GM18858 (cell line): ENCODE results near the gene SZT2.

Experiments used
- ATAC-seq: cut with Tn5 transposase; IDR thresholded peaks from one replicate; pipeline ENCODE4 v1.9.1; 2021; ENCODE audit not compliant: unreplicated experiment

Gene SZT2

DNA sequence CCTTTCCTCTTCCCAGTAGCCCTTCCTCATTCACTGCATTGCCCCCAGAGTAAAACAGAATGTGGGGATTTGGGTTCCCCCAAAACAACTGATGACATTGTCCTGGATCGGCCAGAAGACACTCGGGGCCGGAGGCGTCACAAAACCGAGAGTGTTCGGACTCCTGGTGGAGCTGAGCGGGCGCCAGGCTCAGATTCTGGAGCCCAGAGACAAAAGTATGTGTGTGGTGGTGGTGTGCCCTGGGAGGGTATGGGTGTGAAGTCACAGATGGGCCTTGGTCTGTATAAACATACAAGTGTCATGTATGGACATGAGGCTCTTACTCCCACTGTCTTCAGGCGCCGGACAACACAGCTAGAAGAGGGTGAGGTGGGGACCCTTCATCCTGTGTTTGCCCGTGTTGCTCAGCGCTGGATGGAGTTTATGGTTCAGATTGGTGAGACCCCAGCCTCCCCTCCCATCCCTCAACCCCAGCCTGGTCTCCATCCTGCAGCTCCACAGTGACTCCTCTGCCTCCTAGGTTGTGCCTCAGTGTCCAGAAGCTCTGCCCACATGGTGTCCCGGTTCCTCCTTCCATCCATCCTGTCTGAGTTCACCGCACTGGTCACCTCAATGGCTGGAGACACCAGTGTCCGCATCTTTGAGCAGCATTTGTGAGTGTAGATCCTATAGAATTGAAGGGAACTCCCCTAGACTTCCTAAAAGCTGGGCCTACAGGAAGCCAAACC is 51.6 kb downstream of the SZT2 start:
- ATAC-seq: no peak

DNA sequence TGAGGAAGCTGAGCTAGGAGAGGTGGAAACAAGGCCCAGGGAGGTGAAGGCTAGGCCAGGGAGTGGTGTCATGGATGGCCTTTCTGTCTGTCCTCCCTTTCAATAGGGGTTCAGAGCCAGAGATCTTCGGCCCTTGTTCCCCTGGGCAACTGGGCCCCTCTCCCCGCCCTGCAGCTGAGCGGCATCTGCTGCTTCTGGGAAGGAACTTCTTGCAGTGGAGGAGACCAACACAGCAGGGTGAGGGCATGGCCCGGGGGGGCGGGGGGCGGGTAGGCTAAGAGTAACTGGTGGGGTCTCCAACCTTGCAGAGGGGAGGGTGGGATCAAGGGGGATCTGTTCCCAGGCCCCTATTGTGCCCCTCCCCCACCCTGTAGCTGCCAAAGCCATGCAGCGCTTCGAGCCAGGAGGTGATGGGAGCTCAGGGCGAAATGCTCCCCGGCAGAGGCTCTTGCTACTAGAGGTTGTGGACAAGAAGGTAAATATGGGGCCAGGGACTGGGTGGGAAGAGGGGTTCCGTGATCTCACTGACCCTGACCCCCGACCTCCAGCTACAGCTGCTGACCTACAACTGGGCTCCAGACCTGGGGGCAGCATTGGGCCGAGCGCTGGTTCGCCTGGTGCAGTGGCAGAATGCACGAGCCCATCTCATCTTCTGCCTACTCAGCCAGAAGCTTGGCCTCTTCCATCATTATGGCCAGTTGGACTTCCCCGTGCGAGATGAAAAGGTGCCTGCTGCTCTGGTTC is 52.4 kb downstream of the SZT2 start:
- ATAC-seq: no peak

DNA sequence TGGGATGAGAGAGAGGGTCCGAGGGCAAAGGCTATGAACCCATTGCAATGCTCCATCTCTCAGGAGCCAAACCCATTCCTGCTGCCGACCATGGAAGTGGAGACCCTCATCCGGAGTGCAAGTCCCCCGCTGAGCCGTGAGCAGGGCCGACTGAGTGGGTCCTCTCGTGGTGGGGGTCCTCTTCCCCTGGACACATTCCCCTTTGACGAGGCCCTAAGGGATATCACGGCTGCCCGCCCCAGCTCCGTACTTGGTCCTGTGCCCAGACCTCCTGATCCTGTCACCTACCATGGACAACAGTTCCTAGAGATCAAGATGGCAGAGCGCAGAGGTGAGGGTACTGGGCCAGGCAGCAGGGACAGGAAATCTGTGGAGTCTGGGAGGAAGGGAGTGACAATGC is 53.1 kb downstream of the SZT2 start:
- ATAC-seq: no peak

DNA sequence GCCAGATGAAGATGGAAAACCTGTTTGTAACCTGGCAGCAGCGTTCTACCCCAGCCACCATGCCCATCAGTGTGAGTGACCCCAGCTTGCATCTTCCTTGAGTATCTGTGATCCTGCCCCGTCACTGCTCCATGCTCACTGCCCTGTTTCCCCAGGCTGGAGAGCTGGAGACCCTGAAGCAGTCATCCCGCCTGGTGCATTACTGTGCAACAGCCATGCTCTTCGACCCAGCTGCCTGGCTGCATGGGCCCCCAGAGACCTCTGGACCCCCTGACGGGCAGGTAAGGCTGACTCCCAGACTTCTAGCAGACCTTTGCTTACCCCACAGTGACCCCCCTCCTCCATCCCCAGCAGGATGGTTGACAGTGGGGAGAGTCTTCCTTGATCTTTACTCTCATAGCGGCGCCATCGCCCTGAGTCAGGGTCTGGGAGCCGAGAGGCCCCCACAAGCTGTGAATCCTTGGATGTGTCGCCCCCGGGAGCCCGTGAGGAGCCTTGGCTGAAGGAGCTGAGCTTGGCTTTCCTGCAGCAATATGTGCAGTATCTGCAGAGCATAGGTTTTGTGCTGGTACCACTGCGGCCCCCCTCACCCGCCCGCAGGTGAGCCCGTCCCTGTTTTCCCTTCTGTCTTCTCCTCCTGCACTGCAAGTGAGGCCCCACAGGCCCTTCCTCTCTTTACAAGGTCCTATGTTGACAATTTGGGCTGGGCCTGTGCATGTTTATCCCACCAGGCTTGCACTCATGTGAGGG is 53.7 kb downstream of the SZT2 start:
- ATAC-seq: no peak

DNA sequence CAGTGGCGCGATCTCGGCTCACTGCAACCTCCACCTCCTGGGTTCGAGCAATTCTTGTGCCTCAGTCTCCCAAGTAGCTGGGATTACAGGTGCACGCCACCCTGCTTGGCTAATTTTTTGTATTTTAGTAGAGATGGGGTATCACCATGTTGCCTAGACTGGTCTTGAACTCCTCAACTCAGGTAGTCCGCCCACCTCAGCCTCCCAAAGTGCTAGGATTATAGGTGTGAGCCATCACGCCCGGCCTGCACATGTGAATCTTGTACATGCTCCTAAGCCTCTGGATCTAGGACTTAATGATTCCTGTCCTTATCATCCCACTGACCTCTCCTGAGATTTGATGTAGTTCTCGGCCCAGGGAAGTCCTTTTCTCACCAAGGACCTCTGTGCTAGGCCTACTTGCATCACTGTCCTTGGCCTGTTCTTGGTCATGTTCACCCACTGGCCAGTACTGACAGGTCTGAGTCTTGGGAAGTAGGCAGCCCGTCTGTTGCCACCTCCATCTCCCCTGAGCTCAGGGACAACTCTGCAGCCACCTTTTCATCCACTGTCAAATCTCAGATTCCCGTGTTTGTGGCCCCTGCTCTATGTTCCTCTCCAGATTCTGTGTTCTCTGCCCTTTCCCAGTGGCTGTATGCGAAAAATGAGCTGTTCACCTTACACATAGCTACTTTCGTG is 54.6 kb downstream of the SZT2 start:
- no peak for ATAC-seq

DNA sequence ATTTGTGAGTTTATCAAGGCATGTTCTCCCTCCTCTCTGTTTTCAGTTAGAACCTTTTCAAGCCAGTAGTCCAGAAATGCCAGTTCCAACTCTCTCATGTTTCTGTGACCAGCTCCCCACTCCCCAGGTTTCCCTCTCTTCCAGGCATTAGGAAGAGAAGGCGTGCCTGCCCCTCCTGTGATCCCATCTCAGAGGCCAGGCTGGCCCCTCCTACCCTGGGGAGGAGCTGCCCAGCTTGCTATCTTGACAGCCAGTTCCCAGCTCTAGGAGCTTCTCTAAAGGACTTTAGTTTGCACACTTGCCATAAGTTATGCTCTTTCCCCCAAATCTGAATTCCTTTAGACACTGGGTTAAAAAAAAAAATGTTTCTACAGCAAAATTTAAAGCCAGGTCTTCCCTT is 55.1 kb downstream of the SZT2 start:
- ATAC-seq: no peak

DNA sequence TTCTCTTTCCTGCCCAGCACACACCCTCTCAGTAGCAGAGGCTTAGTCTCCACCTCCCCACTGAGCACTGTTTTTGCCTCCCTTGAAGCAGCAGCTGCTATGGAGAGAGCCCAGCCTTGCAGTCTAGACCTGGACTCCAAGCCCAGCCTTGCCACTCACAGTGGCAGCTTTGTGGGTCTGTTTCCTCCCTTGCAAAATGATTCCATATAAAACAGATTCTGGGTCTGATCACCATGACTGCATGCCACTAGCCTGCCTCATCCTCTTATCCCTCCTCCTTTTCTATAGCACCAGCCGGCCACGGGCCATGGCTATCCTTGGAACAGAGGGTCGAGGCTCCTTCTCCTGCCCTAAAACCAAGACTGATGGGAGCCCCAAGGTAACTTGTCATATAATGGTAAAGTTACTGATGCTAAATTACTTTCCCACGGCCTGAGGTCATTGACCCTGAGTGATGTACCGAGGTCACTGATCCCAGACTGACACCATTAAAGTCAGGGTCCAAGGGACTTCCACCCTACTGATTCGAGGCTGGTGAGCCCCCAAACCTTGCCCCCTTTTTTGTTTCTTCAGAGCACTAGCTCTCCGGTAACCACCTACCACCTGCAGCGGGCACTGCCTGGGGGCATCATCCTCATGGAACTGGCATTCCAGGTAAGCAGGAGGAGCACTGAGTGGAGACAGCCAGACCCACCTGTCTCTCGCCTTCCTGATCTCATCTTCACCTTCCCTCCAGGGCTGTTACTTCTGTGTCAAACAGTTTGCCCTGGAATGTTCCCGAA is 56.1 kb downstream of the SZT2 start:
- ATAC-seq: no peak

DNA sequence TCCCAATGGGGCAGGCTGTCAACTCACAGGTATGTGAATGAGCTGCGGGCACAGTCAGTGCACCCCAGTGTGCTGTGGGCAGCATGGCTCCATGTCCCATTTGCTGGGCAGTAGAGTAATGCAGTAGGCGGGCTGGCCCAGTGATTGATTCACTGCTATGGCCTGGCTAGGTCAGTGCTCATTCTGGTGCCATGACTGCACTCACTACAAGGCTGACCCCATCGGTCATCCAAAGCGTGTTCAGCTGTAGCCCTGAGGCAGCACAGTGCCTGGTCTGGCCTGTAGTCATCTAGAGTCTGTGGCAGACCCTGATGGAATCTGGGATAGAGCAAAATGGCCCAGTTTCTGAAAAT is 56.7 kb downstream of the SZT2 start:
- ATAC-seq: no peak

DNA sequence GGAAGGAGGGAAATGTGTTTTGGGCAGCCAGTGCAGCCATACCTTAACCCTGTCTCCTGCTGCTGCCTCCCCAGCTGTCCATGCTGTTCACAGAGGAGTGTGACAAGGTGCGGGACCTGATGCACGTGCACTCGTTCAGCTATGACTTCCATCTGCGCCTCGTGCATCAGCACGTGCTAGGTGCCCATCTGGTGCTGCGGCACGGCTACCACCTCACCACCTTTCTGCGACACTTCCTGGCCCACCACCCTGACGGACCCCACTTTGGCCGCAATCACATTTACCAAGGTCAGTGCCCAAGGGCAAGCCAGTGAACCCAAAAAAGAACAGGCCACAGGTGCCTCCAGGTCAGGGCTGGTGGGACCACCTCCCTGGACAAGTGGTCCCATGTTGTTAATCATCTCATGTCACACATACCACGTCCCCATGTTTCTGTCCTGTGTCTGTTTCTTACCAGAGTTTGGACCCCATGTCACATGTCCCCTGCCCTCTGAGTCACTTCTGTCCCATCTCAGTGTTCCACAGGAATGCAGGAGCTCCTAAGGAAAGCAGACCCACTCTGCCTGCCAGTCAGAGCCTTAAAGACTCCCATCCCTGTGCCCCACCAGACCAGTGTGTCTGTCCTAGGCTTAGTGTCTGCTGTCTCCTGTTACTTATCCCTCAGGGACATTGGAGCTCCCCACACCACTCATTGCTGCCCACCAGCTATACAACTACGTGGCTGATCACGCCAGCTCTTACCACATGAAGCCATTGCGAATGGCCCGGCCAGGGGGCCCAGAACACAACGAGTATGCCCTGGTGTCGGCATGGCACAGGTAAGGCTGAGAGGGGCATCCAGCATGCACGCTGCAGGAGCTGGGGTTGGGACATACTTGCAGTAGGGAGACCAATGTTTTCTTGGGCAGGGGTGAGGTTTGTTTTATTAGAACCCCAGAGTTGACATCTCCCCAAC is 57.5 kb downstream of the SZT2 start:
- ATAC-seq: no peak

DNA sequence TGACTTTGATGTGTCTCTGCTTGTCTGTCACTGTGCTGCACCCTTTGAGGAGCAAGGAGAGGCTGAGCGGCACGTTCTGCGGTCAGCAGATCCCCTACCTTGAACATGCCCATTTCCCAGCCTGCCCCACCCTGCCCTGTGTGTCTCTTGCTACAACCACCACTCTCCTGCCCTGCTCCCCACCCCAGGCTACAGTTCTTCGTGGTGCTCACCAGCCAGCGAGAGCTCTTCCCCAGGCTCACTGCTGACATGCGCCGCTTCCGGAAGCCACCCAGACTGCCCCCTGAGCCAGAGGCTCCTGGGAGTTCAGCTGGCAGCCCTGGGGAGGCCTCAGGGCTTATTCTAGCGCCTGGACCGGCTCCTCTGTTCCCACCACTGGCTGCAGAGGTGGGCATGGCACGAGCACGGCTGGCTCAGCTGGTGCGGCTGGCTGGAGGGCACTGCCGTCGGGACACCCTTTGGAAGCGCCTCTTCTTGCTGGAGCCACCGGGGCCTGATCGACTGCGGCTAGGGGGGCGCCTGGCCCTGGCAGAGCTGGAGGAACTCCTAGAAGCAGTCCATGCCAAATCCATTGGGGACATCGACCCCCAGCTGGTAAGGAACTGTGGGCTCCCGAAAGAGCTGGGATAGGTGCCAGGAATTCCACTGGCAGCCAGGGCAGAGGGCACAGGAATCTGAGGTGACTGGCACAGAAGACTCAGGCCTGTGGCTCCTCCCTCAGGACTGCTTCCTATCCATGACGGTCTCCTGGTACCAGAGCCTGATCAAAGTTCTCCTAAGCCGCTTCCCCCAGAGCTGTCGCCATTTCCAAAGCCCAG is 58.4 kb downstream of the SZT2 start:
- no peak for ATAC-seq

DNA sequence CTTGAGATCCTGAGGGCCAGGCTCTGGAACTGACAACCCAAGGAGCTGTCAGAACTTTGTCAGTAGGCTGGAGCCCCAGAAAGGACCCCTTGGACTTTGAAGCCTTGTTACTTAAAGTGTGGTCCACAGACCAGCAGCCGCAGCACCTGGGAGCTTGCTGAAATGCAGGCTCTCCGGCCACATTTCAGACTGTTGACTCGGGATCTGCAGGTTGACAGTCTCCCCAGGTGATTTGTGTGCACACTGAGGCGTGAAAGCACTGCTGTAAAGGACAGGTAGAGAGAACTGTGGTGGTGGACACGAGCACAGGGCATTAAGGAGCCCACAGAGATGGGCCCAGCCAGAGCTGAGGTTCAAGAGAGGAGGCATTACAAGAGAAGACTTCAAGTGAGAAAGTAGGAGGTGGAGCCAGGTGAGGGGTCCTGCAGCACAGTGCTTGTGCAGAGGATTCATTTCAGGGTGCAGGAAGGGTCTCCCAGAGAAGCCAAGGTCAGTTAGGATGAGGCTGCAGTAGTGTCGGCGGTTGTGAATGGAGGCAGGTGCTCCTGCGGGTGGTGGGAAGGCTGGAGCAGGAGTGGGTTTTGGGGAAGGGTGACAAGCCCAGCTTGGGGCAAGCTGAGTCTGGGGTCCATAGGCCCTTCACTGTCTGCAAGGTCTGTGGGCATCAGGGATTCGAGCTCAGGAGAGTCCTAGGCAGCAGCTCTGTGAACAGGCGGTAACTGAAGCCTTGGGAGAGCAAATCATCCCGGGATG is 59.4 kb downstream of the SZT2 start:
- ATAC-seq: no peak

DNA sequence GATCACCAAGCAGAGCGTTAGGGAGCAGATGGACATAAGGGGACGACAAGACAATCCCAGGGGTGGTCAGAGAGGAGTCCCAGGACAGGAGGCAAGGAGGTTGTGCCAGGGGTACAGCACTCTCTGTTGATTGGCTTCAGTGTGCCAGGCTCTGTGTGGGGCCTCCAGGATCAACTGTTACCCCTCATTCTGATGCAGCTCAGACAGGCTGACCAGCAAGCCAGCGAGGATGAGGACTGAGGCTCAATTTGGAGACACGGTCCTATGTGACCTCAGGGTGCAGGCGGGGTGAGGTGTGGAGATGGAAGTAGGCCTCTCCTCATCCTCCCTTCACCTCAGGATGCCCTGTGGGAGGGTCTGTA is 60.0 kb downstream of the SZT2 start:
- ATAC-seq: no peak

DNA sequence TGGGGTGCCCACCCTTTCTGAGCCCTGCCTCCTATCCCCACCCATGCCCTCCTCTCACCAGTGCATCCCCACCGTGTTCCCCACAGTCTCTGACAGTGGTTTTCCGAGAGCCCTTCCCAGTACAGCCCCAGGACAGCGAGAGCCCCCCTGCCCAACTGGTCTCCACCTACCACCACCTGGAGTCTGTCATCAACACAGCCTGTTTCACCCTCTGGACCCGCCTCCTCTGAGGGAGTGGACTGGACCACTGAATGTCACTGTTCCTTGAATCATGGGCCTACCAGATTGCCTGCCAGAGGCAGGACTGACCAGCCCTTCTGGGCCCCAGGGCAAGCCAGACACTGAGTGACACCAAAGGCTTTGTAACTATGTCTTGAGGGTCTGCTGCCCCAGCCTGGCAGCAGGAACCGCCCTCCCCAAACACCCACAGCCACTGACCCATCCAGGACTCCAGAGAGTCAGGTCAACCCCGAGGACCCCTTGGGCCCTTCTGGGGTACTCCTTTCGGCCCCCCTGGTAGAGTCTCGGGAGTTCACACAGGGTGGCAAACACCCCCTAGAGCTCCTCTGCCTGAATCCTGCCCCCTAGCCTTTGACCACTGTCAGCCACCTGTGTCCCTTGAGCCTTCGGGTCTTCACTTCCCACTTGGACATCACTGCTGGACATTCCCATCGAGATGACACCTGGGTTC is 60.7 kb downstream of the SZT2 start:
- ATAC-seq: no peak

DNA sequence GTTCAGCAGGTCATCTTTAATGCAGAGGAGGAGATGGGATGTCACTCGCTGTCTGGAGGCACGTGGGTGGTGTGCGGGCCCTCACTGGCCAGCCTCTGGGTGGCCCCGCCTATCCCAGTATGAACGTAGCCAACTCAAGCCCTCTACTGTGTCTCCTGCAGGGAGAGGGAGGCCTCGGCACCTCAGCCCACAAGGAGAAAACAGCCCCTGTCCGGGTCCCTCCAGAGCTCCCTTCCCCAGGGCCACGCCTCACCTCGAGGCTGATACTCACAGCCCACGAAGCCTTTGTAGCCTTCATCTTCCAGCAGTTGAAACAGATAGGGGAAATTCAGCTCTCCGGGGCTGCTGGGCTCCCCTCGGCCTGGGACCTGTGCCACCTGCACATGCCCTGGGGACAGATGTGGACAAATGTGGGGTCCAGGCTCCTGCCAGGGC is 61.5 kb downstream of the SZT2 start:
- no peak for ATAC-seq

DNA sequence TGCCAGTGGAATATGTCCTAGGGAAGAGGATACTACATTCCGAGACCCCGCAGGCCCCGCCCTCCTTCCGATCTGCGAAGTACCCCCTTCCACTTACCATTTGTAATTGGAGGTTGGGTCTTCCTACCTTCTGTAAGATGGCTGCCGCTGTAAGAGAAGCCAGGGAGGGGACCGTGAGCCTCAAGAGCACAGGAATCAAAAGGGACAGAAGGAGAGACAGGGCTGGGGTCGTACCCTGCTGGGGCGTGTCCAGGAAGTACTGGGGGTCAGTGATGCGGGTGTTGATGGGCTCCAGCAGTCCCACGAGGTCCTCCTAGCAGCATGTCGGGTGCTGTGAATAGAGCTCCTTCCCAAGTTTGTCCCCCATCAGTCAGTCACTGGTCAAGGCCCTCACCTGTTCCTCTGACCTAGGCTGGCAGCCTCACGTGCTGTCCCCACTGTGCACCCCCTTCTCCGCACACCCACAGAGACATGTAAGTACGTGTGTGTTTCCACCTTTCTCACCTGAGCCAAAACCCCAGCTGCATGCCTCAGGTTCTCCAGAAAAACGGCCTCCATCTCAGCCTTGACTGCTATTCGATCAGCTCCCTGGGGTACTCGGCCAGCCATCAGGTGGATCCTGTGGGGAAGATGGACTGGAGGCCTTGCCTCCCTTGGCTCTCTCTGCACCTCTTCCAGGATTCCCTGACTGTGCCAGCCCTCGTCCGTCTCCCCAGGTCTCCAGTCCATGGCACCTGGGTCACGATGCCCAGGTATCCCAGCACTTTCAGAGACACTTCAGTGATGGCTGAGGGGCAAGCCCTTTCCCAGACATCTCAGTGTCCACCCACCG is 62.2 kb downstream of the SZT2 start:
- ATAC-seq: no peak

DNA sequence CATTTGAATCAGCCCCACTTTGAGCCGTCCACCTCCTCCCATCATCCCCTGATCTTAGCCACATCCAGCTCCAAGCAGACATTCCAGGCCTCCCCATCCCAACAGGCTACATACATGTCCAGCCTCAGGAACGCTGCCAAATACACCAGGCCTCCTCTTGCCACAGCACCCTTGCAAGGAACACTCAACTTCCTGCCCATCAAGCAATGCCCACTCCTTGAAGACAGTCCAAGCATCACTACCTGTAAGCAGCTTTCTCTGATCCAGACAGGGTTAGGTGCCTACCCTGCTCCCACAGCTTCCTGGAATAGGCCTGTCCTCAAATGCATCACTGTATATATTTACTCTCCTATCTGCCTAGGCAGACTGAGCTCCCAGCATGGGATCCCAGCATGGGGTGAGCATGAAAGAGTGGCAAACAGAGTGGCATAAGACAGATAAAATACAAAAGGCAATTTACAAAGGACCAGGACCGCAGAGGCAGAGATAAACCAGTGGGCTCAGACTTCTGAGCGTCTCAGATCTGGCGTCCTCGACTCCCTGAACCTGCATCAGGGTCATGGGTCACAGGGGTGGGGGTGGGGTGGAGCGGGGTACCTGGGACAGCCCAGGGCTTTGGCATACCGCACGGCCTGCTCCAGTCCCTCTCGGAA is 63.2 kb downstream of the SZT2 start:
- ATAC-seq: no peak
